ENCODE measurements around the gene CPM. TPM values are rescaled to one million over a fixed set of nuclear protein-coding genes. Genes with fewer than 3 reads are reported as not detected.
"Not testable (repeated sequence)": the region's sequence is repeated elsewhere in the genome, so short reads cannot be mapped to it uniquely, and the experiment has no call there.

Gene CPM
- total RNA-seq, 1 experiment from 2014 or later: 3.1 TPM

DNA sequence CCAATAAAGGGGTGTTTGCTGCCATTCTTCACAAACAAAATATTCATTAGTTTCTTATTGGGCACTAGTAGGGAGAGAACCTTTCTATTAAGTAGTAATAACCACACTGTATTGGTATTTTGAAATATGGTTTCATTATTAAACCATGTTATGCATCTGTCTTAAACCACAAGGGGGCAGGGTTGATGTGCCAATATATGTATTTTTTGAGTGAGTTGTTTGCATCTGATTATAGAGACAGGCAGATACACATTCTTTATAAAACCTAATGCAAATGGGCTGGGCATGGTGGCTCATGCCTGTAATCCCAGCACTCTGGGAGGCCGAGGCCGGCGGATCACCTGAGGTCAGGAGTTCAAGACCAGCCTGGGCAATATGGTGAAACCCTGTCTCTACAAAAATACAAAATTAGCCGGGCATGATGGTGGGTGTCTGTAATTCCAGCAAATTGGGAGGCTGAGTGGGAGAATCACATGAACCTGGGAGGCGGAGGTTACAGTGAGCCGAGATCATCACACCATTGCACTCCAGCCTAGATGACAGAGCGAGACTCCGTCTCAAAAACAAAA lies 69.0 kb downstream of the CPM start:
- H3K79me2 ChIP-seq (ENCODE audit: low read length); H3K27ac ChIP-seq (ENCODE audit: low read length); H3K36me3 ChIP-seq (ENCODE audit: low read depth, low read length); H3F3A ChIP-seq (ENCODE audit: low read length, unreplicated experiment); H3K9me2 ChIP-seq (replicated peaks; ENCODE audit: low read length); CTCF ChIA-PET; H4K20me1 ChIP-seq (ENCODE audit: low read length); H3K4me3 ChIP-seq (ENCODE audit: low read length); H3K9me3 ChIP-seq (ENCODE audit: low read length); H3K27me3 ChIP-seq (ENCODE audit: low read length); H3K9ac ChIP-seq (ENCODE audit: low read length); POLR2A ChIA-PET (ENCODE audit: unreplicated experiment); H3K4me1 ChIP-seq (ENCODE audit: insufficient read depth, low read length): not testable (repeated sequence)
- peak; percentile 78 for TF ChIP-seq CTCF (conservative IDR thresholded peaks at IDR 0.05; ENCODE audit: low read depth, low read length)
- BruUV-seq (replicated peaks): TSS peak; percentile 52
- Histone ChIP-seq H3K4me2 (ENCODE audit: low read length) (peak overlapping the region; percentile 40), H2AFZ (ENCODE audit: low read length) (peak overlapping the region; percentile 62; the same call in 1 of the 2 replicates)
- peak; percentile 76 for ATAC-seq
- intact Hi-C loops (cut with micrococcal nuclease): loop anchor here (1.0 to 2.0 kb wide), 3 partner anchors 206 to 333 kb away; no protein-coding TSS in a partner anchor
- peak; percentile 78 for DNase-seq

DNA sequence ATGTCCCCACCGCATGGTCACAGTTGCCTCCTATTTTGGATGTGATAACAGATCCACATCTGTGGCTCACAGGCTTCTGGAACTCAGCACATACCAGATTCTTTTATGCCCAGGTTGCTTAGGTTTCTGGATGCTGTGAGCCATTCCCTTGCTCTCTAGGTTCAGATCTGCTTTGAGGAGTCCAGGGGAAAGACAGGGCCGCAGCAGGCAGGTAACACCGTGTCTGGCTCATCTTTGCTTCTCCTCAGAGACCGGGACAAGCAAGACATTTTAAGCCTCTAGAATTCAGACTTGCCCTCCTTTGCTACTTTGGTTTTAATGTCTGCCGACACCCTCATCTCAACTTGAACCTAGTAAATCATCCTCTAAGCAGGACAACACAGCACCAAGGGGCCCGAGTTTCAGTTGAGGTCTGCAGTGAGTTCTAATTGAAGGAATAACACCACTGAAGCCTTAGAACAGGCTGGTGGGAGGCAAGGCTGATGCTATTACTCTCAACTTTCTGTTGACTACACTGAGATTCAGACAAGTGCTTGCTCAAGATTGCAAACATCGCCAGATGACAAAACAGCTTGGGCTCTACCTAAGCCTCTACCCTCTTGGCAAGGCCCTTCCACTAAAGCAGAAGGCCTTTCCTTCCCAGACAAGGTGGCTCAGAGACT lies 69.7 kb downstream of the CPM start:
- H3K9me3 ChIP-seq (ENCODE audit: low read length): no peaks in the 10 kb centered on the region
- H3F3A ChIP-seq (ENCODE audit: low read length, unreplicated experiment): no peaks in the 10 kb centered on the region
- DNase-seq (no peak), ATAC-seq (no peak)
- no peaks in the 10 kb centered on the region for H3K36me3 ChIP-seq (ENCODE audit: low read depth, low read length)
- TF ChIP-seq CTCF (conservative IDR thresholded peaks at IDR 0.05; ENCODE audit: low read depth, low read length) (no peak), EZH2 (IDR thresholded peaks at IDR 0.05; ENCODE audit: low read length, unreplicated experiment) (no peak)
- no peak overlapping the region for H3K9ac ChIP-seq (ENCODE audit: low read length)
- POLR2A ChIA-PET (ENCODE audit: unreplicated experiment): no interaction called here
- peak overlapping the region; percentile 62; the same call in 1 of the 2 replicates for H2AFZ ChIP-seq (ENCODE audit: low read length)
- CTCF ChIA-PET: no interaction called here
- H4K20me1 ChIP-seq (ENCODE audit: low read length): no peaks in the 10 kb centered on the region
- peak overlapping the region; percentile 40 for H3K4me2 ChIP-seq (ENCODE audit: low read length)
- H3K9me2 ChIP-seq (replicated peaks; ENCODE audit: low read length): no peaks in the 10 kb centered on the region
- H3K4me1 ChIP-seq (ENCODE audit: insufficient read depth, low read length): no peaks in the 10 kb centered on the region
- intact Hi-C loops (cut with micrococcal nuclease): no loop called here
- no TSS peak for BruUV-seq (replicated peaks)
- no peak overlapping the region for H3K27ac ChIP-seq (ENCODE audit: low read length)
- no peaks in the 10 kb centered on the region for H3K27me3 ChIP-seq (ENCODE audit: low read length)
- no peak overlapping the region for H3K4me3 ChIP-seq (ENCODE audit: low read length)
- H3K79me2 ChIP-seq (ENCODE audit: low read length): no peaks in the 10 kb centered on the region

GRCh38 chr12:68861890-68862289 lies 71.1 kb downstream of the CPM start:
- no TSS peak for BruUV-seq (replicated peaks)
- ChIA-PET POLR2A (ENCODE audit: unreplicated experiment) (no interaction called here), CTCF (no interaction called here)
- intact Hi-C loops (cut with micrococcal nuclease): no loop called here
- no peak overlapping the region for H3K4me2 ChIP-seq (ENCODE audit: low read length)
- H3K4me3 ChIP-seq (ENCODE audit: low read length): no peak overlapping the region
- H2AFZ ChIP-seq (ENCODE audit: low read length): no peak overlapping the region
- no peak overlapping the region for H3K27ac ChIP-seq (ENCODE audit: low read length)
- no peaks in the 10 kb centered on the region for H3K4me1 ChIP-seq (ENCODE audit: insufficient read depth, low read length)
- no peak overlapping the region for H3K9ac ChIP-seq (ENCODE audit: low read length)
- no peaks in the 10 kb centered on the region for H3K9me2 ChIP-seq (replicated peaks; ENCODE audit: low read length)
- H4K20me1 ChIP-seq (ENCODE audit: low read length): no peaks in the 10 kb centered on the region
- H3F3A ChIP-seq (ENCODE audit: low read length, unreplicated experiment): no peaks in the 10 kb centered on the region
- H3K27me3 ChIP-seq (ENCODE audit: low read length): no peaks in the 10 kb centered on the region
- no peaks in the 10 kb centered on the region for H3K36me3 ChIP-seq (ENCODE audit: low read depth, low read length)
- no peaks in the 10 kb centered on the region for H3K79me2 ChIP-seq (ENCODE audit: low read length)
- H3K9me3 ChIP-seq (ENCODE audit: low read length): no peaks in the 10 kb centered on the region
- no peak for DNase-seq
- no peak for ATAC-seq
- TF ChIP-seq EZH2 (IDR thresholded peaks at IDR 0.05; ENCODE audit: low read length, unreplicated experiment) (no peak), EZH2phosphoT487 (IDR thresholded peaks at IDR 0.05; ENCODE audit: borderline replicate concordance, low read length) (no peak), CTCF (conservative IDR thresholded peaks at IDR 0.05; ENCODE audit: low read depth, low read length) (no peak)
